Right atrium auricular region (tissue), 2 donors: ENCODE data around the gene AQP12B. TPM values are rescaled to one million over a fixed set of nuclear protein-coding genes. Genes with fewer than 3 reads are reported as not detected.
"Not testable (repeated sequence)": the region's sequence is repeated elsewhere in the genome, so short reads cannot be mapped to it uniquely, and the experiment has no call there.

Experiments
- DNase-seq: peaks from one replicate; pipeline ENCODE4 v3.0.0-alpha.2; 2019; ENCODE audit warnings: low spot score
- H3K27ac ChIP-seq, 2 donors: fragments of 200-600 bp; sonication (generic); 1 replicate in 1 of 2; 2 replicates in 1 of 2; pipeline ENCODE4 v1.5.1; 2016 to 2019
- H3K27me3 ChIP-seq, 2 donors: fragments of 200-600 bp; sonication (generic); one replicate each; pipeline versions ENCODE4 v1.5.1 to v1.6.0; 2017 to 2019
- H3K36me3 ChIP-seq: fragments of 200-600 bp; sonication (generic); one replicate; pipeline ENCODE4 v1.5.1; 2016
- H3K4me1 ChIP-seq, 2 donors: fragments of 200-600 bp; sonication (generic); one replicate each; pipeline versions ENCODE4 v1.5.1 to v1.6.0; 2017 to 2019
- H3K4me3 ChIP-seq, 2 donors: fragments of 200-600 bp; sonication (generic); 1 replicate in 1 of 2; 2 replicates in 1 of 2; pipeline ENCODE4 v1.5.1; 2017 to 2019; ENCODE audit warnings: mild to moderate bottlenecking in 1 of 2, moderate library complexity in 1 of 2
- H3K9me3 ChIP-seq, 2 donors: fragments of 200-600 bp; sonication (generic); one replicate each; pipeline ENCODE4 v1.5.1; 2019
- total RNA-seq, 2 donors: library from RNA; depleted of rRNA; stranded (reverse); fragments of >200 nt; gene quantifications; one replicate each; pipeline ENCODE4 v1.1.0, GENCODE V29; 2016
- TF ChIP-seq, protein P1 (sequence below), 2 donors: fragments of 200-600 bp; sonication (generic); IDR thresholded peaks; one replicate each; pipeline ENCODE4 v1.5.1; 2019; ENCODE audit warnings: antibody characterized with exemption in 2 of 2

The AQP12B gene
- total RNA-seq, 2 donors from 2014 or later = not detected

DNA sequence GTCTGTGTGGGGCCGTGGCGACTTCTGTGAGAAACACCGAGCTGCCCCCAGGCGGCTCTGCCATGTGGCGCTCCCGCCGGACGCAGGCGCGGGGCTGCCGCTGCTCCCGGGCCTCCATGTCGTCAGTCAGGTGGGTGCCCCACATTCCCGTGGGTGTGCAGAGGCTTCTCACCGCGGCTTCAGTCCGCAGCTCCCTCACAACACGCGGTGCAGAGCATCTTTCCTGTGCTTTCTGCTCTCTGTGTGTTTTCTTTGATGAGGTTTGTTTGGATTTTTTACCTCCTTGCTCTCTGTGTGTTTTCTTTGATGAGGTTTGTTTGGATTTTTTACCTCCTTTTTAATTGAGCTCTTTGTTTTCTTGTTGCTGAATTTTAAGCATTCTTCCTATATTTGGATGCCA is 22.0 kb upstream of the AQP12B start:
- Histone ChIP-seq H3K9me3 (no peaks in the 10 kb centered on the region), H3K4me1 (no peaks in the 10 kb centered on the region), H3K27ac (no peak overlapping the region), H3K27me3 (no peaks in the 10 kb centered on the region), H3K4me3 (no peak overlapping the region), H3K36me3 (no peaks in the 10 kb centered on the region)
- TF ChIP-seq, protein P1, sequence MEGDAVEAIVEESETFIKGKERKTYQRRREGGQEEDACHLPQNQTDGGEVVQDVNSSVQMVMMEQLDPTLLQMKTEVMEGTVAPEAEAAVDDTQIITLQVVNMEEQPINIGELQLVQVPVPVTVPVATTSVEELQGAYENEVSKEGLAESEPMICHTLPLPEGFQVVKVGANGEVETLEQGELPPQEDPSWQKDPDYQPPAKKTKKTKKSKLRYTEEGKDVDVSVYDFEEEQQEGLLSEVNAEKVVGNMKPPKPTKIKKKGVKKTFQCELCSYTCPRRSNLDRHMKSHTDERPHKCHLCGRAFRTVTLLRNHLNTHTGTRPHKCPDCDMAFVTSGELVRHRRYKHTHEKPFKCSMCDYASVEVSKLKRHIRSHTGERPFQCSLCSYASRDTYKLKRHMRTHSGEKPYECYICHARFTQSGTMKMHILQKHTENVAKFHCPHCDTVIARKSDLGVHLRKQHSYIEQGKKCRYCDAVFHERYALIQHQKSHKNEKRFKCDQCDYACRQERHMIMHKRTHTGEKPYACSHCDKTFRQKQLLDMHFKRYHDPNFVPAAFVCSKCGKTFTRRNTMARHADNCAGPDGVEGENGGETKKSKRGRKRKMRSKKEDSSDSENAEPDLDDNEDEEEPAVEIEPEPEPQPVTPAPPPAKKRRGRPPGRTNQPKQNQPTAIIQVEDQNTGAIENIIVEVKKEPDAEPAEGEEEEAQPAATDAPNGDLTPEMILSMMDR (IDR thresholded peaks at IDR 0.05) = no peak
- no peak for DNase-seq

DNA sequence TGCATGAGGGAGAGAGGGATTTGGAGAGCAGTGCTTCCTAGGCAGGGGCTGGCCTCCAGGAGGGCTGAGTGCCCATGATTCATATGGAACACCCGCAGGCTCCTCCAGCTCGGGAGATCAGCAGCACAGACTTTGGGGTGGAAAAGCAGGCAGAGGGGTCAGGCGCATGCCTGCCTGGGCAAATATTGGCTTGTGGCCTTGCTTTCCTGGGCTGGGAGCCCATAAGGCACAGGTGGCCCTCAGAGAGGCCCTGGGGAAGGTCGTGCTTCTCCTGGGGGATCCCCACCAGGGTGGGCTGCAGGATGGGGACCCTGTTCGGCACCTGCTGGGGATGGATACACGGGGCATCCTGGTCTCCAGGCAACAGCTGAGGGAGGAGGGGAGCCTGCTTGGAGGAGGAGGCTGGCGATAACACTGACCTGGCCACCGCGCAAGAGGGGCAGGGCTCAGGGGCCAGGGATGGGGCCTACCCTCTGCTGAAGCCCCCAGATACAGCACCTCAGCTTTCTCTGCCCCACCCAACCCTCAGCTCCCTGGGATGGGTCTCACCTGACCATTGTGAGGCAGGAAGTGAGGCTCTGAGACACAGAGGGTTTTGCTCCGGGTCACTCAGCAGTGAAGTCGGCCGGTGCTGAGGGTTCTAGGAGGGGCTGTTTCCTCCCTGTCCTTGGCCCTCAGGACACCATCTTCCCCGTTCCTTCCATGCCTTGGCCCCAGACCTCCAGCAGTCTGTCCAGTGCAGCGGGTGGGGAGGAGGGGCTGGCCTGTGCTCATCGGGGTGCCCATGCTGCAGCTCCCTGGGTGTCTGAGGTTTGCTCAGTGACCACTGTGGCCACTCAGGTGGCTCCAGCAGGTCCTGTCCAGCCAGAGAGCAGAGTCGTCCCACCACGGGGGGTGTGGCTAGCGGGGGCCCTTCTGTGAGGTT is 21.0 kb upstream of the AQP12B start:
- H3K27me3 ChIP-seq = no peaks in the 10 kb centered on the region
- H3K27ac ChIP-seq = no peak overlapping the region
- no peak overlapping the region for H3K4me3 ChIP-seq
- no peaks in the 10 kb centered on the region for H3K4me1 ChIP-seq
- no peaks in the 10 kb centered on the region for H3K36me3 ChIP-seq
- TF ChIP-seq, protein P1 (IDR thresholded peaks at IDR 0.05) = no peak
- H3K9me3 ChIP-seq = no peaks in the 10 kb centered on the region
- no peak for DNase-seq

DNA sequence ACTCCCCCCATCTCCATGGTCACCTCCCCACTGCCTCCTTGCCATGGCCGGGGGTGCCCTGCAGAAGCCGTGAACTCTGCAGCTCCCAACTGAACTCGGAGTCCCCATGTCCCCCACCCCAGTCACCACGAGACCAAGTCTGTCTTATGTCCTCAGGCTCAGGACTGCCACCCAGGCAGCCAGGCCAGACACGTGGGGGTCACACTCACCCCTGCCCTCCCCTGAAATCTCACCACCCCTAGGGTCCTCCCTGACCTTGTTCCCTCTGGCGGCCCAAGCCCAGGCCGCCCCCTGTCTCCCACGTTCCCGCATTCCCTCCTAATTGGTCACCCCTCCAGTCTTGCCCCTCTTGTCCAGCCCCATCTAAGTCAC is 19.9 kb upstream of the AQP12B start:
- Histone ChIP-seq H3K4me3 (no peak overlapping the region), H3K27me3 (no peaks in the 10 kb centered on the region), H3K36me3 (no peaks in the 10 kb centered on the region), H3K27ac (no peak overlapping the region), H3K9me3 (no peaks in the 10 kb centered on the region), H3K4me1 (no peaks in the 10 kb centered on the region)
- DNase-seq = no peak
- TF ChIP-seq, protein P1 (IDR thresholded peaks at IDR 0.05) = no peak

DNA sequence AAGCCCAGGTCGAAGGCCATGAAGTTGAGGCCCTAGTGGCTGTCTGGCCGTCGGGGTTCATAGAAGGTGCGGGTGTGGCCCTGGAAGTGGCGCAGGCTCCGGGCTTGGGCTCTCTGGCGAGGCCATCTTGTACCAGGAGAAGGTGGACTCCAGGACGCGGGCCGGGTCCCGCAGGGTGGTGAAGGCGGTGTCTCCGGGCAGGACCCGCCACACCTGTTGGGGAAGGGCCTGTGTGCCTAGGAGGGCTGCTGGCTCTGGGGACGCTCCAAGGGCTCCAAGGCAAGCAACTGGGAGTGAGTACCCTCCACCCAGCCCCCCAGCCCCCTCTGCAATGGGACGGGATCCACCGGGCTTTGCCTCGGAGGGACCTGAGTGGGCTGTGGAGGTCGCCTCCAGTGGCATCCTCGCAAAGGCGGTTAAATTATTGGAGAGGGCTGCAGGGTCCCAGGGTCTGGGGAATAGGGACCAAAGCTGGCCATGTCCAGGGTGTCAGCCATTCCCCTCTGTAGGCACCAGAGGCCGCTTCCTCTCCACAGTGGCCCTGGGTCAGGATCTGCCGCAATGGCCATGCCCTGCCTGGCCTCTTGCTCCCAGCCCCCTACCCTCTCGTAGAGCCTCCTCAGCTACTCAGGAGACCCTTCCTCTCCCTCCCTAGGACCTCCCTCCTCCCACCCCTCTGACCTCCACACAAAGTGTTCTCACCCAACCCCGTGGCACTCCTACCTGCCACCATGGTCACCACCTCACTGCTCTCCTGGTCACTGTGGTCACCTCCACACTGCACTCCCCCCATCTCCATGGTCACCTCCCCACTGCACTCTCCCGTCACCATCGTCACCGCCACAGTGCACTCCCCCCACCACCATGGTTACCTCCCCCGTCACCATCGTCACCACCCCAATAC is 19.3 kb upstream of the AQP12B start:
- DNase-seq = no peak
- Histone ChIP-seq H3K4me1 (no peaks in the 10 kb centered on the region), H3K9me3 (no peaks in the 10 kb centered on the region), H3K27me3 (no peaks in the 10 kb centered on the region), H3K36me3 (no peaks in the 10 kb centered on the region), H3K27ac (no peak overlapping the region), H3K4me3 (no peak overlapping the region)
- TF ChIP-seq, protein P1 (IDR thresholded peaks at IDR 0.05) = no peak

DNA sequence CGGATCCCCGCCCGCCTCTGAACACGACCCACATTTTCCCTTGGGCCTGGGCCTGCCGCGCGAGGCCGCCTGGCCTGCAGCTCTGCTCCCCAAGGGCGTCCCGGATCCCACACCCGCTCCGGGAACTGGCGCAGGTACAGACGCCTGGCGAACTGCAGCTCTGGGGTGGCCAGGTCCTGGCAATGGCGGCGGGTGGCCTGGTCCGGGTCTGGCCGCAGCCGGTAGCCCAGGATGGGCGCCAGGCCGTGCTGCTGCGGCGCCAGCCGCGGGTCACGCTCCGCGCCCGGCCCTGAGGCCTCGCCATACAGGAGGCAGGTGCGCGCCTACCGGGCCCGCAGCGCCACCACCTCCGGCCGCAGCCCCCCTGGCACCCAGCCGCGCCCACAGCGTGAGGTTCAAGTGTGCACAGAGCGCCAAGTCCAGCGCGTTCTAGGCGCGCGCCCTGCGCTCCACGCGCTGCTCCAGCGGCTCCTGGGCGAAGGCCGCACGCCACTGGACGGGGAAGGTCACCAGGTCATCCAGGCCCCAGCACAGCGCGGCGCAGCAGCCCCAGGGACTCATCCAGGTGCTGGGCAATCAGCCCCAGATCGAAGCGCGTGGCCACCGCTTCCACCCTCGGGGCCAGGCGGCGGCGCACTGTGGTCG is 18.5 kb upstream of the AQP12B start:
- Histone ChIP-seq H3K4me3 (no peak overlapping the region), H3K9me3 (no peaks in the 10 kb centered on the region), H3K27me3 (no peaks in the 10 kb centered on the region), H3K36me3 (no peaks in the 10 kb centered on the region), H3K27ac (no peak overlapping the region), H3K4me1 (no peaks in the 10 kb centered on the region)
- TF ChIP-seq, protein P1 (IDR thresholded peaks at IDR 0.05) = no peak
- no peak for DNase-seq

DNA sequence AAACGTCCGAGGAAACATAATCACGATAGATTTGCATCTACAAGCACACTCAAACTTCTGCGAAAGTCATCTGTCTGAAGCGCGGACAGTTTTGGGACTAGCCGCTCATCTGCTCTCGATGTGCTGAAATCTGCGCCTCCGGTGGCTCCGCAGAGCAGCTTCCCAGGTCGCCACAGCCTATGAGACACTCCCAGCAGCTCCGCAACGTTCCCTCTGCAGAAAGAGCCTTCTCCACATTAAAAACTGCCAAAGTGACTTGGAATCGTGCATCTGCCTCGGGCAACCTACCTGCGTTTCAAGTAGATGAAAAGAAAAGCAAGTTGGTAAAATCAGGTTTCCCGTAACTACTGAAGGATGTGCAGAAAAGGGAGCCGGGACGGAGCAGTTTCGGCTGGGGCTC is 17.9 kb upstream of the AQP12B start:
- not testable (repeated sequence) for DNase-seq, H3K4me1 ChIP-seq, H3K27me3 ChIP-seq, H3K4me3 ChIP-seq, H3K27ac ChIP-seq, H3K36me3 ChIP-seq, H3K9me3 ChIP-seq

DNA sequence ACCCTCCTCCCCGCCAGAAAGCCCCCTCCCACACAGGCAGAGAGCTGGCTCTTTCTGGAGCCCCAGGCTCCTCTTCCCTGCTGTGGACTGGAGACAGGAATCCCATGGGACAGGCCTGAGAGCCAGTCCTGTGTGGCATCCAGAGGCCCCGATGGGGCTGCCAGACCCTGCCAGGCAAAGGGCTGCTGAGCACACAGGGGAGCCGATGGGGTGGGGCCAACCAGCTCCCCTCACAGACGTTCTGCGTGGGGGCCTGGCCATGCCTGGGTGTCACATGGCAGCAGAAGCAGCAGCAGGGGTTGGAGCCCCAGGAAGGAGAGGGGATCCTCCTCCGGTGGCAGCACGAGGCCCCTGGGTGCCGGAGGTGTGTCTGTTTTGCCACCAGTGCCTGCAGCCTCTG is 17.1 kb upstream of the AQP12B start:
- not testable (repeated sequence) for DNase-seq, H3K27ac ChIP-seq, H3K4me1 ChIP-seq, H3K27me3 ChIP-seq, H3K9me3 ChIP-seq, H3K36me3 ChIP-seq, H3K4me3 ChIP-seq

DNA sequence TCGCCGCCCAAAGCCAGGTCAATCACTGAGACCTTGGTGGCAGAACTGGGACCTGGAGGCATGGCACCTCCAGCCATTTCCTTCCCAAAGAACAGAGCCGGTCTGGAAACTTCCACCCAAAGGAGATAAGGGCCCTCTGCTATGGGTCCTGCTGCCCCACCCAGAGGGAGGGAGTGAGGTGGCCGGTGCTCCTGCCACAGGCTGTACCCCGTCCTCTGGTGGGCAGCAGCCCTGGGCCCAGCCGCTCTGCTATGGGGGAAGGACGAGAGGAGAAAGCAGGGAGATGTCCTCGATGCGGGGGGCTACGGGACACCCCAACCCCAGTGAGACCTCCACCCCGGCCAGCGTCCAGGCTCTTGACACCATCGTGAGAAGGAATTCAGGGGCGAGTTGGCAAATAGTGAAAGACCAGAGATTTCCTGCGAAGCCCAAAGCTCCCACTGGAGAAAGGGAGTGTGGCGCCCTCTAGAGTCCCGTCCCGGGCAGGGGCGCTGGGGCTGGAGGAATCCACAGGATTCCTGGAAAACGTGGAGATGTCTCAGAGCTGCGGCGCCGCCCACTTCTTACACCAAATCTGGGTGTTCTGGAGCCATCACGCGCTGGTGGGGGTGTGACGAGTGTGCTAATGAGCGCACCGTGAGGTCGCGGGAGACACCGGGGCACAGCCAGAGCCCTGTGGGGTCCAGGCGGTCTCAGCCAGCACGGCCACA is 16.3 kb upstream of the AQP12B start:
- not testable (repeated sequence) for DNase-seq, H3K36me3 ChIP-seq, H3K27ac ChIP-seq, H3K4me3 ChIP-seq, H3K4me1 ChIP-seq, H3K9me3 ChIP-seq, H3K27me3 ChIP-seq
